GM23338 (cell line): ENCODE measurements around the gene IFNE. TPM values are rescaled to one million over a fixed set of nuclear protein-coding genes. Genes with fewer than 3 reads are reported as not detected.

Experiments
- ATAC-seq: fragments of 200-7000 bp; cut with Tn5 transposase; 3 replicates; pipeline ENCODE4 v1.9.1; 2020
- DNase-seq: peaks from one replicate; pipeline ENCODE4 v3.0.0-alpha.2; 2015; ENCODE audit warnings: low spot score
- H2AFZ ChIP-seq: fragments of 200-600 bp; sonication (generic); 2 replicates; pipeline ENCODE4 v1.8.0; 2016; ENCODE audit warnings: antibody characterized with exemption, mild to moderate bottlenecking, moderate library complexity
- H3F3A ChIP-seq: fragments of 200-600 bp; sonication (generic); replicated peaks from 2 replicates; pipeline ENCODE4 v1.8.0; 2017; ENCODE audit warnings: antibody characterized with exemption, mixed run types, low read depth
- H3K27ac ChIP-seq: fragments of 200-600 bp; sonication (generic); 2 replicates; pipeline ENCODE4 v1.6.1; 2016; ENCODE audit warnings: low read depth
- H3K27me3 ChIP-seq: fragments of 200-600 bp; sonication (generic); 2 replicates; pipeline ENCODE4 v1.8.0; 2016; ENCODE audit warnings: mild to moderate bottlenecking, mixed run types, moderate library complexity; ENCODE audit not compliant: insufficient read depth
- H3K36me3 ChIP-seq: fragments of 200-600 bp; sonication (generic); 2 replicates; pipeline ENCODE4 v1.8.0; 2016; ENCODE audit warnings: mild to moderate bottlenecking; ENCODE audit not compliant: insufficient read depth
- H3K4me1 ChIP-seq: fragments of 200-600 bp; sonication (generic); 2 replicates; pipeline ENCODE4 v1.8.0; 2016; ENCODE audit warnings: mild to moderate bottlenecking, moderate library complexity; ENCODE audit not compliant: insufficient read depth
- H3K4me2 ChIP-seq: fragments of 200-600 bp; sonication (generic); 2 replicates; pipeline ENCODE4 v1.7.1; 2017; ENCODE audit warnings: mixed run types
- H3K4me3 ChIP-seq: fragments of 200-600 bp; sonication (generic); 2 replicates; pipeline ENCODE4 v1.6.1; 2016; ENCODE audit warnings: mixed run types
- H3K79me2 ChIP-seq: fragments of 200-600 bp; sonication (generic); replicated peaks from 2 replicates; pipeline ENCODE4 v1.8.0; 2017; ENCODE audit warnings: mild to moderate bottlenecking; ENCODE audit not compliant: insufficient read depth
- H3K9me2 ChIP-seq: fragments of 200-600 bp; sonication (generic); 2 replicates; pipeline ENCODE4 v1.8.0; 2017; ENCODE audit not compliant: insufficient read depth
- H4K20me1 ChIP-seq: fragments of 200-600 bp; sonication (generic); replicated peaks from 2 replicates; pipeline ENCODE4 v1.8.0; 2017; ENCODE audit warnings: mild to moderate bottlenecking; ENCODE audit not compliant: insufficient read depth
- H3K27ac Mint-ChIP-seq: 2 replicates; pipeline ENCODE4 v1.8.0; 2020; ENCODE audit warnings: inconsistent platforms, mild to moderate bottlenecking, moderate library complexity, mixed read lengths
- H3K27me3 Mint-ChIP-seq: 3 replicates; pipeline ENCODE4 v1.8.0; 2022; ENCODE audit warnings: low read depth, mild to moderate bottlenecking, moderate library complexity, mixed read lengths, inconsistent platforms; ENCODE audit not compliant: insufficient read depth, poor library complexity
- H3K36me3 Mint-ChIP-seq: 3 replicates; pipeline ENCODE4 v1.8.0; 2021; ENCODE audit warnings: low read depth, mild to moderate bottlenecking, inconsistent platforms, moderate library complexity, mixed read lengths
- H3K4me1 Mint-ChIP-seq: 3 replicates; pipeline ENCODE4 v1.8.0; 2020; ENCODE audit warnings: mild to moderate bottlenecking, inconsistent platforms, mixed read lengths
- H3K4me3 Mint-ChIP-seq: 3 replicates; pipeline ENCODE4 v1.8.0; 2021; ENCODE audit warnings: moderate library complexity, mild to moderate bottlenecking, inconsistent platforms, mixed read lengths
- H3K9me3 Mint-ChIP-seq: 3 replicates; pipeline ENCODE4 v1.8.0; 2020; ENCODE audit warnings: moderate library complexity, mild to moderate bottlenecking, inconsistent platforms, mixed read lengths
- CREB1 ChIP-seq: fragments of 250-450 bp; sonication (Bioruptor Pico); IDR thresholded peaks from 2 replicates; pipeline ENCODE4 v1.5.0; 2020; ENCODE audit warnings: low read depth, mild to moderate bottlenecking, moderate library complexity
- CTCF ChIP-seq, 2 experiments: fragments of 200-600 bp in 1 of 2; sonication (generic) in 1 of 2; conservative IDR thresholded peaks; 2 replicates each; pipeline versions ENCODE4 v1.5.1 to v1.6.1; 2016 to 2017; ENCODE audit warnings: antibody characterized with exemption in 2 of 2, low read depth in 2 of 2, mild to moderate bottlenecking in 2 of 2, moderate library complexity in 1 of 2
- ETS1 ChIP-seq: IDR thresholded peaks from 2 replicates; pipeline ENCODE4 v1.6.1; 2016; ENCODE audit warnings: antibody characterized with exemption
- EZH2 ChIP-seq: fragments of 200-600 bp; sonication (generic); IDR thresholded peaks from one replicate; pipeline ENCODE4 v1.8.0; 2017; ENCODE audit warnings: antibody characterized with exemption, mild to moderate bottlenecking, low read depth; ENCODE audit not compliant: unreplicated experiment
- EZH2phosphoT487 ChIP-seq: fragments of 200-600 bp; sonication (generic); IDR thresholded peaks from one replicate; pipeline ENCODE4 v1.8.1; 2018; ENCODE audit warnings: antibody characterized with exemption; ENCODE audit not compliant: unreplicated experiment
- JUNB ChIP-seq: IDR thresholded peaks from one replicate; pipeline ENCODE4 v1.6.1; 2016; ENCODE audit warnings: antibody characterized with exemption; ENCODE audit not compliant: unreplicated experiment
- NANOG ChIP-seq: IDR thresholded peaks from 2 replicates; pipeline ENCODE4 v1.6.1; 2016; ENCODE audit warnings: antibody characterized with exemption, borderline replicate concordance
- POLR2AphosphoS5 ChIP-seq: IDR thresholded peaks from 2 replicates; pipeline ENCODE4 v1.6.1; 2016; ENCODE audit warnings: antibody characterized with exemption, low read depth
- REST ChIP-seq: IDR thresholded peaks from one replicate; pipeline ENCODE4 v1.6.1; 2018; ENCODE audit warnings: antibody characterized with exemption; ENCODE audit not compliant: unreplicated experiment
- STAT1 ChIP-seq: IDR thresholded peaks from one replicate; pipeline ENCODE4 v1.6.1; 2016; ENCODE audit warnings: antibody characterized with exemption; ENCODE audit not compliant: unreplicated experiment
- ZNF114 ChIP-seq: fragments of 250-450 bp; sonication (Bioruptor Pico); IDR thresholded peaks from 2 replicates; pipeline ENCODE4 v1.5.0; 2020; ENCODE audit warnings: mild to moderate bottlenecking, moderate library complexity
- ZNF331 ChIP-seq: fragments of 250-450 bp; sonication (Bioruptor Pico); IDR thresholded peaks from 2 replicates; pipeline ENCODE4 v1.5.0; 2020; ENCODE audit warnings: low read depth, mild to moderate bottlenecking, moderate library complexity
- polyA plus RNA-seq: library from polyadenylated mRNA; unstranded; fragments of >200 nt; fragmentation: Nextera tagmentation; extraction: Ambion mirVana; gene quantifications from 2 replicates; pipeline ENCODE4 v1.2.1, GENCODE V29; 2016
- total RNA-seq: library from RNA; depleted of rRNA; stranded (reverse); fragments of >200 nt; shearing (Covaris generic); gene quantifications from 2 replicates; pipeline ENCODE4 v1.2.3, GENCODE V29; 2014
- TF ChIP-seq, protein P1 (sequence below): fragments of 250-450 bp; sonication (Bioruptor Pico); IDR thresholded peaks from 2 replicates; pipeline ENCODE4 v1.5.0; 2020; ENCODE audit warnings: mild to moderate bottlenecking, moderate library complexity

Gene IFNE
- total and polyA plus RNA-seq, 2 experiments from 2014 or later: 0.21 TPM; not detected in 1

DNA sequence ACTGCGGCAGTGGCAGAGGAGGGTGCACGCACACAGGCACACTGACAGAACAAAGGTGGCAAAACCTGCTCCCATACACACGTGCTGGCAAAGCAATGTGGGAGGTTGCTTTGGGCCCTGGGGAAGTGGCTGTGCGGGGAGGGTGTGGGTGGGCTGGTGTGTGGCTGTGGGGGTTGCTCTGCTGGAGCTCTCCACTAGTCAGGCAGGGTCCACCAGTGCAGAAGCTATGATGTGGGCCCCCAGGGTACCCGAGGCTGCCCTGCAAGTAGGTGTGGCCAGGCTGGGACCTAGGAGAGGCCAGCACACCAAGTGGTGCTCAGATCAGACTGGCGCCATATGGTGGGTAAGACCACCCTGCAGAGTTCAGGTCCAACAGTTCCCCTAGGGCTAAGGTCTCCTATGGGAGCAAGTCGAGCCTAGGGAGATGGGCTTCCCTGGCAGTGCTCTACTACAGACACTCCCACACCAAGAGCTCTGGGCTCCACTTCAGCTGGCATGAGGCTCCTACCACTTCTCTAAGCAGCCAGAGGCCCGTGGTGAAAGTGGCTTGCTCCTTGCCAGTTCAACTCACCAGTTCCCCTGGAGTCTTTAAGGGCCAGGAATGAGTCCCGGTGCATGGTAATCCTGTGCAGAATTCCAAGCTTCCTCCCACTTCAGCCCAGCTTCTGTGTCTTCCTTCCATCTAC, 46.2 kb upstream of the IFNE start:
- Histone ChIP-seq H3K27me3 (no peaks in the 10 kb centered on the region), H2AFZ (no peak overlapping the region), H3K9me2 (peaks cover 6% of the 10 kb centered on the region), H3K27ac (no peak overlapping the region), H3K79me2 (peaks cover 16% of the 10 kb centered on the region), H3K4me1 (peaks cover 3% of the 10 kb centered on the region), H3F3A (no peaks in the 10 kb centered on the region), H3K4me3 (no peak overlapping the region), H3K4me2 (no peak overlapping the region), H3K36me3 (0 out of 2 replicates have a peak, but pooled peaks cover 4% of the 10 kb centered on the region), H4K20me1 (no peaks in the 10 kb centered on the region)
- ATAC-seq: no peak
- Mint-ChIP-seq H3K36me3 (peaks cover 21% of the 10 kb centered on the region), H3K27ac (no peak overlapping the region), H3K9me3 (peaks cover 3% of the 10 kb centered on the region; the same call in 2 of the 3 replicates), H3K4me1 (peaks cover 4% of the 10 kb centered on the region), H3K4me3 (no peak overlapping the region), H3K27me3 (peaks cover 1% of the 10 kb centered on the region)
- no peak for DNase-seq
- TF ChIP-seq, protein P1, sequence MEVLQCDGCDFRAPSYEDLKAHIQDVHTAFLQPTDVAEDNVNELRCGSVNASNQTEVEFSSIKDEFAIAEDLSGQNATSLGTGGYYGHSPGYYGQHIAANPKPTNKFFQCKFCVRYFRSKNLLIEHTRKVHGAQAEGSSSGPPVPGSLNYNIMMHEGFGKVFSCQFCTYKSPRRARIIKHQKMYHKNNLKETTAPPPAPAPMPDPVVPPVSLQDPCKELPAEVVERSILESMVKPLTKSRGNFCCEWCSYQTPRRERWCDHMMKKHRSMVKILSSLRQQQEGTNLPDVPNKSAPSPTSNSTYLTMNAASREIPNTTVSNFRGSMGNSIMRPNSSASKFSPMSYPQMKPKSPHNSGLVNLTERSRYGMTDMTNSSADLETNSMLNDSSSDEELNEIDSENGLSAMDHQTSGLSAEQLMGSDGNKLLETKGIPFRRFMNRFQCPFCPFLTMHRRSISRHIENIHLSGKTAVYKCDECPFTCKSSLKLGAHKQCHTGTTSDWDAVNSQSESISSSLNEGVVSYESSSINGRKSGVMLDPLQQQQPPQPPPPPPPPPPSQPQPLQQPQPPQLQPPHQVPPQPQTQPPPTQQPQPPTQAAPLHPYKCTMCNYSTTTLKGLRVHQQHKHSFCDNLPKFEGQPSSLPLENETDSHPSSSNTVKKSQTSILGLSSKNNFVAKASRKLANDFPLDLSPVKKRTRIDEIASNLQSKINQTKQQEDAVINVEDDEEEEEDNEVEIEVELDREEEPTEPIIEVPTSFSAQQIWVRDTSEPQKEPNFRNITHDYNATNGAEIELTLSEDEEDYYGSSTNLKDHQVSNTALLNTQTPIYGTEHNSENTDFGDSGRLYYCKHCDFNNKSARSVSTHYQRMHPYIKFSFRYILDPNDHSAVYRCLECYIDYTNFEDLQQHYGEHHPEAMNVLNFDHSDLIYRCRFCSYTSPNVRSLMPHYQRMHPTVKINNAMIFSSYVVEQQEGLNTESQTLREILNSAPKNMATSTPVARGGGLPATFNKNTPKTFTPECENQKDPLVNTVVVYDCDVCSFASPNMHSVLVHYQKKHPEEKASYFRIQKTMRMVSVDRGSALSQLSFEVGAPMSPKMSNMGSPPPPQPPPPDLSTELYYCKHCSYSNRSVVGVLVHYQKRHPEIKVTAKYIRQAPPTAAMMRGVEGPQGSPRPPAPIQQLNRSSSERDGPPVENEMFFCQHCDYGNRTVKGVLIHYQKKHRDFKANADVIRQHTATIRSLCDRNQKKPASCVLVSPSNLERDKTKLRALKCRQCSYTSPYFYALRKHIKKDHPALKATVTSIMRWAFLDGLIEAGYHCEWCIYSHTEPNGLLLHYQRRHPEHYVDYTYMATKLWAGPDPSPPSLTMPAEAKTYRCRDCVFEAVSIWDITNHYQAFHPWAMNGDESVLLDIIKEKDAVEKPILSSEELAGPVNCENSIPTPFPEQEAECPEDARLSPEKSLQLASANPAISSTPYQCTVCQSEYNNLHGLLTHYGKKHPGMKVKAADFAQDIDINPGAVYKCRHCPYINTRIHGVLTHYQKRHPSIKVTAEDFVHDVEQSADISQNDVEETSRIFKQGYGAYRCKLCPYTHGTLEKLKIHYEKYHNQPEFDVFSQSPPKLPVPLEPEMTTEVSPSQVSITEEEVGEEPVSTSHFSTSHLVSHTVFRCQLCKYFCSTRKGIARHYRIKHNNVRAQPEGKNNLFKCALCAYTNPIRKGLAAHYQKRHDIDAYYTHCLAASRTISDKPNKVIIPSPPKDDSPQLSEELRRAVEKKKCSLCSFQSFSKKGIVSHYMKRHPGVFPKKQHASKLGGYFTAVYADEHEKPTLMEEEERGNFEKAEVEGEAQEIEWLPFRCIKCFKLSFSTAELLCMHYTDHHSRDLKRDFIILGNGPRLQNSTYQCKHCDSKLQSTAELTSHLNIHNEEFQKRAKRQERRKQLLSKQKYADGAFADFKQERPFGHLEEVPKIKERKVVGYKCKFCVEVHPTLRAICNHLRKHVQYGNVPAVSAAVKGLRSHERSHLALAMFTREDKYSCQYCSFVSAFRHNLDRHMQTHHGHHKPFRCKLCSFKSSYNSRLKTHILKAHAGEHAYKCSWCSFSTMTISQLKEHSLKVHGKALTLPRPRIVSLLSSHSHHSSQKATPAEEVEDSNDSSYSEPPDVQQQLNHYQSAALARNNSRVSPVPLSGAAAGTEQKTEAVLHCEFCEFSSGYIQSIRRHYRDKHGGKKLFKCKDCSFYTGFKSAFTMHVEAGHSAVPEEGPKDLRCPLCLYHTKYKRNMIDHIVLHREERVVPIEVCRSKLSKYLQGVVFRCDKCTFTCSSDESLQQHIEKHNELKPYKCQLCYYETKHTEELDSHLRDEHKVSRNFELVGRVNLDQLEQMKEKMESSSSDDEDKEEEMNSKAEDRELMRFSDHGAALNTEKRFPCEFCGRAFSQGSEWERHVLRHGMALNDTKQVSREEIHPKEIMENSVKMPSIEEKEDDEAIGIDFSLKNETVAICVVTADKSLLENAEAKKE: no peak
- no peak for TF ChIP-seq CREB1 (CRISPR knock-in tag)
- TF ChIP-seq STAT1: no peak
- TF ChIP-seq EZH2: no peak
- no peak for TF ChIP-seq EZH2phosphoT487
- no peak for TF ChIP-seq CTCF (conservative IDR thresholded peaks at IDR 0.05; ENCODE audit: low read depth in 2 of 2)
- no peak for TF ChIP-seq JUNB
- no peak for TF ChIP-seq ZNF114 (CRISPR knock-in tag)
- no peak for TF ChIP-seq NANOG
- no peak for TF ChIP-seq ETS1
- TF ChIP-seq REST: no peak
- TF ChIP-seq ZNF331 (CRISPR knock-in tag): no peak
- no peak for TF ChIP-seq POLR2AphosphoS5
